GM12801 (cell line): Measurements from ENCODE around the gene LPGAT1.

ENCODE experiments used
- CTCF ChIP-seq: IDR thresholded peaks from one replicate; pipeline ENCODE4 v1.5.1; 2011; ENCODE audit warnings: control low read depth; ENCODE audit not compliant: insufficient read length; ENCODE audit errors: extremely low read depth

The LPGAT1 gene

GRCh38 chr1:211737115-211738035 is 93.2 kb downstream of the LPGAT1 start:
- TF ChIP-seq CTCF, result no peak

GRCh38 chr1:211736351-211736915 is 94.1 kb downstream of the LPGAT1 start:
- no peak for TF ChIP-seq CTCF

- TF ChIP-seq CTCF, result no peak
These were observed 95.1 kb downstream of the LPGAT1 start for GRCh38 chr1:211735208-211736170.

GRCh38 chr1:211734791-211735190 is 95.8 kb downstream of the LPGAT1 start:
- no peak for TF ChIP-seq CTCF

- TF ChIP-seq CTCF, result no peak
These were observed 96.2 kb downstream of the LPGAT1 start for GRCh38 chr1:211734359-211734758.

GRCh38 chr1:211732293-211732980 is 98.1 kb downstream of the LPGAT1 start:
- no peak for TF ChIP-seq CTCF
